Measurements from ENCODE around the gene ANKRD13B. TPM values are rescaled to one million over a fixed set of nuclear protein-coding genes. Genes with fewer than 3 reads are reported as not detected.

The ANKRD13B gene
- total and polyA plus RNA-seq, 8 donors: 1.0 to 5.8 (median 3.5) TPM

GRCh38 chr17:29563816-29564215 lies 29.1 kb upstream of the ANKRD13B start:
- no peak for TF ChIP-seq CTCF (IDR thresholded peaks at IDR 0.05)
- no peak overlapping the region for H3K27ac ChIP-seq
- ATAC-seq (no peak), DNase-seq (peak in 2 of 6 donors; percentile 8 to 25), FAIRE-seq (no peak)
- H3K4me1 ChIP-seq: peaks cover 0 to 16% (median 12%) of the 10 kb centered on the region in 3 donors
- H3K4me3 ChIP-seq: no peak overlapping the region
- no peaks in the 10 kb centered on the region for H3K27me3 ChIP-seq
- WGBS, 2 donors: 96 to 98% methylated on average over 3 of the region's 3 CpGs
- intact Hi-C loops (cut with DNase I): no loop called here
- H3K36me3 ChIP-seq: peaks cover 0 to 8% (median 5%) of the 10 kb centered on the region in 3 donors
- no peaks in the 10 kb centered on the region for H3K9me3 ChIP-seq

DNA sequence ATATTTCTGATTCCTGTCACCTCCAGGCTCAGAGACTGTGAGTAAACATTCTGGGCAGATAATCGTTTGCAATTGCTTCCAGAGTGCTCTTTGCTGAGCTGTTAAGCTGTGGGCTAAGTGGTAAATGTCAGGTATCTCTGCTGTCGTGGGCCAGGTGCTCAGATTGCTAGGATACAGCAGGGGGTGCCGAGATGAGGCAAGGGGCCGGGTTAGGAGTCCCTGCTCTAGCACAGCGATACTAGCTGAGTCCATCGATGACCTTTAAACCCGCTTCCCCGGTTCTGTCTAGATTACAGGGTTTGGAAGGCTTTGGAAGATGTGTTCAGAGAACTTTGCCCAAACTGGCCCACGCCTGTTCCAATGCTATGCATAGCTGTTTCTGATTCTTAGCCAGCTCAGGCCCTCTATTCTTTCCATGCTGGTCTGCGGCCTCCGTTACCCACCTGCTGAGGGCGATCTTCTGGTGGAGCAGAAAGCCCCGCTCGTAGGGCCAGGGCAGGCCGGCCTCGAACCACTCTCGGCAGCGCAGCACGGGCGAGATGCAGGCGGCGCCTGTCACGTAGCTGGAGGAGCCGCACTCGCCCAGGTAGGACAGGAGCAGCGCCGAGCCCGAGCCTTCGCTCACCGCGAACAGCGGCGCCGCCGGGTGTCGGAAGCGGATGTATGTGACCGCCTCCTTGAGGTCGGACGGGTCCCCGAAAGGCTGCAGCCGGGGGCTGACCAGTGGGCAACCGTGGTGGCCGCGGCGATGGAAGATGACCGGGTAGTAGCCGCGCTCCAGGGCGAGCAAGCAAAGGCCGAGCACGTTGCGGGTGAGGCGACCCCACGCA lies 27.1 kb upstream of the ANKRD13B start:
- peaks cover 0 to 8% (median 5%) of the 10 kb centered on the region in 3 donors for H3K36me3 ChIP-seq
- peak; percentile 18 to 40 (median 32) for ATAC-seq
- intact Hi-C loops (cut with DNase I): no loop called here
- peaks cover 0 to 18% (median 16%) of the 10 kb centered on the region in 3 donors for H3K4me1 ChIP-seq
- no peak for FAIRE-seq
- no peaks in the 10 kb centered on the region for H3K27me3 ChIP-seq
- H3K9me3 ChIP-seq: no peaks in the 10 kb centered on the region
- DNase-seq: peak in 5 of 6 donors; percentile 54 to 90 (median 63)
- WGBS, 2 donors: 8 to 16% methylated on average over 49 to 55 of the region's 55 CpGs
- no peak for TF ChIP-seq CTCF (IDR thresholded peaks at IDR 0.05)
- peak overlapping the region; percentile 38 to 81 (median 62) for H3K4me3 ChIP-seq
- H3K27ac ChIP-seq: peak overlapping the region; percentile 75 to 89 (median 85)

- no peaks in the 10 kb centered on the region for H3K27me3 ChIP-seq
- DNase-seq (peak; percentile 71 to 90 (median 82)), ATAC-seq (peak; percentile 55 to 68 (median 62)), FAIRE-seq (no peak)
- intact Hi-C loops (cut with DNase I): no loop called here
- H3K4me3 ChIP-seq: peak within 1 kb of the TSS; percentile 46 to 81 (median 62)
- TF ChIP-seq CTCF (IDR thresholded peaks at IDR 0.05): no peak
- H3K4me1 ChIP-seq: peaks cover 0 to 18% (median 16%) of the 10 kb centered on the region in 3 donors
- no peaks in the 10 kb centered on the region for H3K9me3 ChIP-seq
- peaks cover 0 to 8% (median 0%) of the 10 kb centered on the region in 3 donors for H3K36me3 ChIP-seq
- WGBS, 2 donors: 0 to 1% methylated on average over 71 to 94 of the region's 94 CpGs
- H3K27ac ChIP-seq: peak within 1 kb of the TSS; percentile 75 to 89 (median 85)
Observed at GRCh38 chr17:29566473-29567303, 26.2 kb upstream of the ANKRD13B start, which contains the start of gene ABHD15. Gene ABHD15 (minus strand): TSS chr17:29567037. CDS start chr17:29566966, 71 bp downstream.

DNA sequence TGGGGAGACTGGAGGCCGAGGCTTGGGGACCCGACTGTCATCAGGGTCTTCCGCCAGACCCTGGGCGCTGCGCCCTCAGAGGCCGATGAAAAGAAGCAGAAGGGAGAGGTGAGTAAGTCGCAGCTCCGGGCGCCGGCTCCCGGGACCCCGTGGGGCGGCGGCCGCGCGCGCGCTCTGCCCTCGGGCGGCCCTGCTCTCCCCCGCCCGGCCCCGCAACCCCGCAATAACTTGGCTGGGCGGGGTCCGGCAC lies 25.7 kb upstream of the ANKRD13B start:
- DNase-seq: no peak
- 0% methylated on average over 21 to 27 of the region's 27 CpGs for WGBS, 2 donors
- Histone ChIP-seq H3K9me3 (no peaks in the 10 kb centered on the region), H3K36me3 (peaks cover 0 to 4% (median 0%) of the 10 kb centered on the region in 3 donors), H3K27me3 (no peaks in the 10 kb centered on the region), H3K4me3 (peak overlapping the region; percentile 46 to 81 (median 62)), H3K4me1 (peaks cover 5 to 20% (median 20%) of the 10 kb centered on the region in 3 donors), H3K27ac (peak overlapping the region; percentile 75 to 89 (median 85))
- no peak for FAIRE-seq
- ATAC-seq: peak; percentile 0 to 3 (median 1)
- no peak for TF ChIP-seq CTCF (IDR thresholded peaks at IDR 0.05)
- intact Hi-C loops (cut with DNase I): no loop called here
